ENCODE results near the gene CENPX.

CENPX gene

GRCh38 chr17:82053556-82054263, 31.0 kb upstream of the CENPX start:
- DNase-seq (ENCODE audit: low spot score), result no peak
- no peak for TF ChIP-seq CTCF (IDR thresholded peaks at IDR 0.05)
- no peak overlapping the region for H3K4me3 ChIP-seq
- H3K27ac ChIP-seq, result no peak overlapping the region

GRCh38 chr17:82053130-82053529, 30.5 kb upstream of the CENPX start:
- no peak for DNase-seq (ENCODE audit: low spot score)
- H3K27ac ChIP-seq, result no peak overlapping the region
- peak overlapping the region; percentile 100 for H3K4me3 ChIP-seq
- no peak for TF ChIP-seq CTCF (IDR thresholded peaks at IDR 0.05)

- TF ChIP-seq CTCF (IDR thresholded peaks at IDR 0.05), result no peak
- peak overlapping the region; percentile 100 for H3K4me3 ChIP-seq
- DNase-seq (ENCODE audit: low spot score), result no peak
- H3K27ac ChIP-seq, result no peak overlapping the region
Observed at GRCh38 chr17:82052638-82053059, 30.0 kb upstream of the CENPX start.

GRCh38 chr17:82051776-82052637, 29.3 kb upstream of the CENPX start, which contains the start of the genes GPS1 and RFNG:
TSS of gene GPS1 (plus strand) at chr17:82051898. CDS start at chr17:82051932, 34 bp downstream.
TSS of gene RFNG (minus strand) at chr17:82051811. CDS start at chr17:82051766, 45 bp downstream.
- peak within 1 kb of the TSS; percentile 16 to 89 for H3K27ac ChIP-seq
- TF ChIP-seq CTCF (IDR thresholded peaks at IDR 0.05), result no peak
- no peak for DNase-seq (ENCODE audit: low spot score)
- peak within 1 kb of the TSS; percentile 100 for H3K4me3 ChIP-seq

GRCh38 chr17:82050761-82051641, 28.3 kb upstream of the CENPX start:
- no peak for DNase-seq (ENCODE audit: low spot score)
- Histone ChIP-seq H3K27ac (peak overlapping the region; percentile 16 to 89), H3K4me3 (peak overlapping the region; percentile 100)
- TF ChIP-seq CTCF (IDR thresholded peaks at IDR 0.05), result no peak

- Histone ChIP-seq H3K27ac (no peak overlapping the region), H3K4me3 (peak overlapping the region; percentile 100)
- TF ChIP-seq CTCF (IDR thresholded peaks at IDR 0.05), result no peak
- DNase-seq (ENCODE audit: low spot score), result no peak
Observed at GRCh38 chr17:82050152-82050760, 27.6 kb upstream of the CENPX start.

Measured in coronary artery (tissue), 2 donors.